ENCODE measurements around the gene MBOAT1.

DNA sequence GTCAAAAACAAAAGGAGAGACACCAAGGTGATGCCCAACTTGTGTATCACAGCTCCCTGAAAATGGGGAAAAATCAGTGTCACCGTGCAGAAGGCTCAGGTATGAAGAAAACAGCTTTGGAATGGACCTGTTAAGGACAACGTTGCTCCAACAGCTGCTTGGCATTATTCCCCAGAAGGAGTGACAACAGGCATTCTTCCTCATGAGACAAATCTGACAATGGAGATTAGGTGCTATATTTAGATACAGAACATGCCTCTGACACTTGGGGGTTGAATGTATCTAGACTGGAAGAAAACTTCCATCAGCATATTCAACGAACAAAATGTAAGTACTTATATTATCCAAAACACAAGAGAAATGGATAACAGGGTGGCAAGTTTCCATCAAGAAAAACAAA lies 87.7 kb downstream of the MBOAT1 start:
- TF ChIP-seq, protein P1, sequence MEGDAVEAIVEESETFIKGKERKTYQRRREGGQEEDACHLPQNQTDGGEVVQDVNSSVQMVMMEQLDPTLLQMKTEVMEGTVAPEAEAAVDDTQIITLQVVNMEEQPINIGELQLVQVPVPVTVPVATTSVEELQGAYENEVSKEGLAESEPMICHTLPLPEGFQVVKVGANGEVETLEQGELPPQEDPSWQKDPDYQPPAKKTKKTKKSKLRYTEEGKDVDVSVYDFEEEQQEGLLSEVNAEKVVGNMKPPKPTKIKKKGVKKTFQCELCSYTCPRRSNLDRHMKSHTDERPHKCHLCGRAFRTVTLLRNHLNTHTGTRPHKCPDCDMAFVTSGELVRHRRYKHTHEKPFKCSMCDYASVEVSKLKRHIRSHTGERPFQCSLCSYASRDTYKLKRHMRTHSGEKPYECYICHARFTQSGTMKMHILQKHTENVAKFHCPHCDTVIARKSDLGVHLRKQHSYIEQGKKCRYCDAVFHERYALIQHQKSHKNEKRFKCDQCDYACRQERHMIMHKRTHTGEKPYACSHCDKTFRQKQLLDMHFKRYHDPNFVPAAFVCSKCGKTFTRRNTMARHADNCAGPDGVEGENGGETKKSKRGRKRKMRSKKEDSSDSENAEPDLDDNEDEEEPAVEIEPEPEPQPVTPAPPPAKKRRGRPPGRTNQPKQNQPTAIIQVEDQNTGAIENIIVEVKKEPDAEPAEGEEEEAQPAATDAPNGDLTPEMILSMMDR (IDR thresholded peaks at IDR 0.05; ENCODE audit: insufficient read depth, low read depth, low read length), result no peak
- TF ChIP-seq EZH2 (IDR thresholded peaks at IDR 0.05; ENCODE audit: insufficient read depth, low read length), result no peak

Measured in astrocyte (in vitro differentiated cells and primary cell).